ENCODE results near the gene ANKRD11. TPM values are rescaled to one million over a fixed set of nuclear protein-coding genes. Genes with fewer than 3 reads are reported as not detected.

Gene ANKRD11
- polyA plus RNA-seq, 2 donors: 37.1 to 73.5 TPM

DNA sequence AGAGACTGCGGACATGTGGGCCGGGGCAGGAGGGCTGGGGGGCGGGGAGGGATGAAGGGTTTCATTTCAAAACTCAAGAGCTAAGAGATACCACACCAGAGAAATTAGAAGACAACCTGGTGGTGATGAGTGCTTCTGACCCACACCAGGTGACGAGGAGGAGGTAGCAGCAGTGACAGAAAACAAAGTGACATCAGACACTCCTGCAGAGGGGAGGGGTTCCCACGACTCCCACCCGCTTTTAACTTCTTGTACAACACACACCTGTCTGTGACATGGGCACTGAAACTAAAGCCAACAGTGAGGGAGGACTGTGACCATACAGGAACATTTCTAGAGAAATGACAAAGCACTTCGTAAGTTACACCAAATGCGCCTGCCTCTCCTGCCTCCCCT, 112.9 kb downstream of the ANKRD11 start:
- H3K27ac ChIP-seq (ENCODE audit: low read depth in 2 of 2, low read length in 1 of 2): no peak overlapping the region
- H3K4me1 ChIP-seq (ENCODE audit: control insufficient read depth in 2 of 2, insufficient read depth in 2 of 2, low read length in 1 of 2): peaks cover 12 to 25% of the 10 kb centered on the region in 2 donors
- WGBS, 2 donors: 83 to 91% methylated on average over 8 of the region's 8 CpGs

DNA sequence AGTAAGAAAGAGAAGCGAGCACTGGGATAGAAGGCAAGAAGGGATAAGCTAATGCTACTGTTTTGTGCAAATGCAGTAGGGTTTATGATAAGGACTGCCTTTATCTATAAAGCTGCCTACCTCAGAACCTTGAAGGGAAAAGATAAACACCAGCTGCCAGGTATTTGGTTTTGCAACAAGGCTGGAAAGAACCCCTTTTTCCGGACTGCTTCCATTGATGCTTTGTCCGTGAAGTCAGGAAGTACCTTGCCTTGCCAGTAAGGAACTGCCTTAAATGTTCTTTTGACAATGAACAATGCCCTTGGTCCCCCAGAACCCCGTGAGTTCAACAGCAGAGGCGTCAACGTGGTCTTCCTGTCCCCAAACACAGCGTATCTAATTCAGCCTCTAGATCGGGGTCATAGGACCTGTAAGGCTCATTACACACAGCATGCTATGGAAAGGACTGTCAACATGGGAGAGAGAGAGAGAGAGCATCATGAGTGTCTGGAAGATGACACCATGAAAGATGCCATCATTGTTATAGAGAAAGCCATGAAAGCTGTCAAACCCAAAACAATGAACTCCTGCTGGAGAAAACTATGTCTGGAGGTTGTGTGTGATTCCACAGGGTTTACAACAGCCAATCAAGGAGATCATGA, 113.4 kb downstream of the ANKRD11 start:
- Histone ChIP-seq H3K4me3 (ENCODE audit: low read depth in 1 of 2, low read length in 2 of 2) (no peak overlapping the region), H3K4me1 (ENCODE audit: control insufficient read depth in 2 of 2, insufficient read depth in 2 of 2, low read length in 1 of 2) (peaks cover 11 to 24% of the 10 kb centered on the region in 2 donors), H3K27ac (ENCODE audit: low read depth in 2 of 2, low read length in 1 of 2) (no peak overlapping the region), H3K36me3 (ENCODE audit: control insufficient read depth in 2 of 2, insufficient read depth in 2 of 2, low read length in 1 of 2) (peaks cover 0 to 6% of the 10 kb centered on the region in 2 donors), H3K9me3 (ENCODE audit: control insufficient read depth in 2 of 2, insufficient read depth in 1 of 2, low read depth in 1 of 2, low read length in 1 of 2) (no peaks in the 10 kb centered on the region), H3K27me3 (ENCODE audit: control insufficient read depth in 1 of 2, insufficient read depth in 2 of 2, low read length in 2 of 2) (no peaks in the 10 kb centered on the region)
- 60 to 76% methylated on average over 8 of the region's 8 CpGs for WGBS, 2 donors

More for the DNA sequence above, 112.9 kb downstream of the ANKRD11 start:
- H3K9me3 ChIP-seq (ENCODE audit: control insufficient read depth in 2 of 2, insufficient read depth in 1 of 2, low read depth in 1 of 2, low read length in 1 of 2): no peaks in the 10 kb centered on the region
- no peak overlapping the region for H3K4me3 ChIP-seq (ENCODE audit: low read depth in 1 of 2, low read length in 2 of 2)
- no peaks in the 10 kb centered on the region for H3K27me3 ChIP-seq (ENCODE audit: control insufficient read depth in 1 of 2, insufficient read depth in 2 of 2, low read length in 2 of 2)
- peaks cover 0 to 3% of the 10 kb centered on the region in 2 donors for H3K36me3 ChIP-seq (ENCODE audit: control insufficient read depth in 2 of 2, insufficient read depth in 2 of 2, low read length in 1 of 2)

- H3K27me3 ChIP-seq (ENCODE audit: control insufficient read depth in 1 of 2, insufficient read depth in 2 of 2, low read length in 2 of 2): no peaks in the 10 kb centered on the region
- 92 to 95% methylated on average over 10 of the region's 10 CpGs for WGBS, 2 donors
- peaks cover 0 to 13% of the 10 kb centered on the region in 2 donors for H3K36me3 ChIP-seq (ENCODE audit: control insufficient read depth in 2 of 2, insufficient read depth in 2 of 2, low read length in 1 of 2)
- H3K4me1 ChIP-seq (ENCODE audit: control insufficient read depth in 2 of 2, insufficient read depth in 2 of 2, low read length in 1 of 2): peaks cover 6 to 25% of the 10 kb centered on the region in 2 donors
- H3K27ac ChIP-seq (ENCODE audit: low read depth in 2 of 2, low read length in 1 of 2): no peak overlapping the region
- no peak overlapping the region for H3K4me3 ChIP-seq (ENCODE audit: low read depth in 1 of 2, low read length in 2 of 2)
- H3K9me3 ChIP-seq (ENCODE audit: control insufficient read depth in 2 of 2, insufficient read depth in 1 of 2, low read depth in 1 of 2, low read length in 1 of 2): no peaks in the 10 kb centered on the region
These were observed 114.7 kb downstream of the ANKRD11 start for GRCh38 chr16:89375686-89376085.

DNA sequence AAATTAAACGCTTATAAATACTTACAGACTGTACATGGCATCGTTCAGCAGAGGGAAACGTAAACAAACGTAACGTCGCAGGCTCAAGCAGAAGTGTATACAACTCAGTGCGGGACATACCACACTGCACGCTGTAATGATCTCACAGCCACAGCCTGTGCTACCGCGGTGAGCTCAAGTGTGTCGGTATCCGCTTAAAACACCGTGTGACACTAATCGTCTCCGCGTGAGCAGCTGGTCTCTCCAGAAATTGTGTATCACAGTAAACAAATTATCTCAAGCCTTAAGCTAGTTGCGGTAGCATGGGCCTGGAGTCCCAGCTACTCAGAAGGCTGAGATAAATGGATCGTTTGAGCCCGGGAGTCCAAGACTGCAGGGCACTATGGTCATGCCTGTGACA, 115.3 kb downstream of the ANKRD11 start:
- Histone ChIP-seq H3K36me3 (ENCODE audit: control insufficient read depth in 2 of 2, insufficient read depth in 2 of 2, low read length in 1 of 2) (peaks cover 0 to 16% of the 10 kb centered on the region in 2 donors), H3K27ac (ENCODE audit: low read depth in 2 of 2, low read length in 1 of 2) (peak overlapping the region in 1 of 2 donors; percentile 10), H3K4me1 (ENCODE audit: control insufficient read depth in 2 of 2, insufficient read depth in 2 of 2, low read length in 1 of 2) (peaks cover 10 to 23% of the 10 kb centered on the region in 2 donors), H3K4me3 (ENCODE audit: low read depth in 1 of 2, low read length in 2 of 2) (no peak overlapping the region), H3K9me3 (ENCODE audit: control insufficient read depth in 2 of 2, insufficient read depth in 1 of 2, low read depth in 1 of 2, low read length in 1 of 2) (no peaks in the 10 kb centered on the region), H3K27me3 (ENCODE audit: control insufficient read depth in 1 of 2, insufficient read depth in 2 of 2, low read length in 2 of 2) (no peaks in the 10 kb centered on the region)
- 75 to 82% methylated on average over 19 of the region's 19 CpGs for WGBS, 2 donors

GRCh38 chr16:89374393-89374960, 115.9 kb downstream of the ANKRD11 start:
- WGBS, 2 donors: 68 to 75% methylated on average over 18 of the region's 18 CpGs
- H3K27ac ChIP-seq (ENCODE audit: low read depth in 2 of 2, low read length in 1 of 2): peak overlapping the region in 1 of 2 donors; percentile 8
- no peak overlapping the region for H3K4me3 ChIP-seq (ENCODE audit: low read depth in 1 of 2, low read length in 2 of 2)
- no peaks in the 10 kb centered on the region for H3K27me3 ChIP-seq (ENCODE audit: control insufficient read depth in 1 of 2, insufficient read depth in 2 of 2, low read length in 2 of 2)
- no peaks in the 10 kb centered on the region for H3K9me3 ChIP-seq (ENCODE audit: control insufficient read depth in 2 of 2, insufficient read depth in 1 of 2, low read depth in 1 of 2, low read length in 1 of 2)
- peaks cover 0 to 16% of the 10 kb centered on the region in 2 donors for H3K36me3 ChIP-seq (ENCODE audit: control insufficient read depth in 2 of 2, insufficient read depth in 2 of 2, low read length in 1 of 2)
- peaks cover 11 to 23% of the 10 kb centered on the region in 2 donors for H3K4me1 ChIP-seq (ENCODE audit: control insufficient read depth in 2 of 2, insufficient read depth in 2 of 2, low read length in 1 of 2)

DNA sequence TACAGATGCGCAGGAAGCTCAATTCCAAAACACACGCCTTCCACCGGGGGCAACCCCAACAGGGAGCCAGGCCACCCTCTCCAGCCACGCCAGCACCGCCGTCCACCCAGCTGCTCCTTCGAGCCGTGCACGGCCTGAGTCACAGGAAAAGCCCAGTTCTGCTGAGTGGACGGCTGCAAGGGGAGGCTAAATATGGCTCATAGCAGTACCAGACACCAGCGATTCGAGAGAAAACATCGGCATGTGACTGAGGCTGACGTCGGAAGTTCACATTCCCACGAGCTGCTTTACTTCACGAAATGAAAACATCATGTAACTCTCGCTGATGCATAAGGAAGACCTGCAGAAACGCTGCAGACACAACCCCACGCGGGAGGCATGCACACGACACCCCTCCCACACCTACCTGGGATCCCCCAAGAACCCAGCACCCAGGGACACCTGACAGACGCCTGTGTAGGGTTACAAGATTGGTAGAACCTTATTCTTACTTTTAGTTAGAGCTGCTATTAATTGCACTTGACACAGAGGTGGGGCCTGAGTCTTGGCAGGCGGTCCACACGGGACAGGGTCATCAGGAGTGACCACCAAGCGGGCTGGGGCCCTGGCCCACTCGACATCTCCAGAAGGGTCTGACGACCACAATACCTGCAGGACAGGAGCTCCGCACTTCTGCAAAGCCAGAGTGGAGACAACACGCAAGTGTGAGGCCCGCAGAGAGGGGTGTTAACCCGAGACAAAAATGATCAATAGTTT, 116.8 kb downstream of the ANKRD11 start:
- H3K4me3 ChIP-seq (ENCODE audit: low read depth in 1 of 2, low read length in 2 of 2): no peak overlapping the region
- no peaks in the 10 kb centered on the region for H3K27me3 ChIP-seq (ENCODE audit: control insufficient read depth in 1 of 2, insufficient read depth in 2 of 2, low read length in 2 of 2)
- no peaks in the 10 kb centered on the region for H3K9me3 ChIP-seq (ENCODE audit: control insufficient read depth in 2 of 2, insufficient read depth in 1 of 2, low read depth in 1 of 2, low read length in 1 of 2)
- H3K27ac ChIP-seq (ENCODE audit: low read depth in 2 of 2, low read length in 1 of 2): peak overlapping the region in 1 of 2 donors; percentile 34
- peaks cover 0 to 16% of the 10 kb centered on the region in 2 donors for H3K36me3 ChIP-seq (ENCODE audit: control insufficient read depth in 2 of 2, insufficient read depth in 2 of 2, low read length in 1 of 2)
- peaks cover 16 to 23% of the 10 kb centered on the region in 2 donors for H3K4me1 ChIP-seq (ENCODE audit: control insufficient read depth in 2 of 2, insufficient read depth in 2 of 2, low read length in 1 of 2)
- 80 to 84% methylated on average over 32 of the region's 32 CpGs for WGBS, 2 donors

GRCh38 chr16:89371968-89372634, 118.3 kb downstream of the ANKRD11 start:
- peaks cover 16 to 26% of the 10 kb centered on the region in 2 donors for H3K4me1 ChIP-seq (ENCODE audit: control insufficient read depth in 2 of 2, insufficient read depth in 2 of 2, low read length in 1 of 2)
- WGBS, 2 donors: 89 to 90% methylated on average over 32 of the region's 32 CpGs

DNA sequence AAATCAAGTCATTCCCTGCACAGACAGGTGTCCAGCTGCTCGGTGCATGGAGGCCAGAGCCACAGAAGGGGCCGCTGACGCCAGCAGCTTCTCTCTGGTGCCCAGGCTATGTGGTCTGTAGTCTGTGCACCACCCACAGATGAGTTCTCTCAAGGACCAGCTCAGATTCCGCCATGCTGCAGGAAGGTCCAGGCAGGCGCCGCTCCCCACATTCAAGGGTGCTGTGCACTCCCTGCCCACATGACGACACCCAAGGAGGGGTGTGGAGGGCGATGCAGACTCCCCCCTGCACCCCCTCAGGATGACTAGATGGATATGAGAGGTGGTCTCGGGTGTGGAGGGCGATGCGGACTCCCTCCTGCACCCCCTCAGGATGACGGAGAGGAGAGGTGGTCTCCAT, 119.0 kb downstream of the ANKRD11 start:
- H3K4me3 ChIP-seq (ENCODE audit: low read depth in 1 of 2, low read length in 2 of 2): no peak overlapping the region
- H3K27ac ChIP-seq (ENCODE audit: low read depth in 2 of 2, low read length in 1 of 2): no peak overlapping the region
- no peaks in the 10 kb centered on the region for H3K9me3 ChIP-seq (ENCODE audit: control insufficient read depth in 2 of 2, insufficient read depth in 1 of 2, low read depth in 1 of 2, low read length in 1 of 2)
- peaks cover 16 to 31% of the 10 kb centered on the region in 2 donors for H3K4me1 ChIP-seq (ENCODE audit: control insufficient read depth in 2 of 2, insufficient read depth in 2 of 2, low read length in 1 of 2)
- no peaks in the 10 kb centered on the region for H3K27me3 ChIP-seq (ENCODE audit: control insufficient read depth in 1 of 2, insufficient read depth in 2 of 2, low read length in 2 of 2)
- H3K36me3 ChIP-seq (ENCODE audit: control insufficient read depth in 2 of 2, insufficient read depth in 2 of 2, low read length in 1 of 2): peaks cover 0 to 16% of the 10 kb centered on the region in 2 donors
- 95% methylated on average over 12 of the region's 12 CpGs for WGBS, 2 donors

More at GRCh38 chr16:89371968-89372634, 118.3 kb downstream of the ANKRD11 start:
- no peak overlapping the region for H3K4me3 ChIP-seq (ENCODE audit: low read depth in 1 of 2, low read length in 2 of 2)
- no peaks in the 10 kb centered on the region for H3K9me3 ChIP-seq (ENCODE audit: control insufficient read depth in 2 of 2, insufficient read depth in 1 of 2, low read depth in 1 of 2, low read length in 1 of 2)
- no peak overlapping the region for H3K27ac ChIP-seq (ENCODE audit: low read depth in 2 of 2, low read length in 1 of 2)
- no peaks in the 10 kb centered on the region for H3K27me3 ChIP-seq (ENCODE audit: control insufficient read depth in 1 of 2, insufficient read depth in 2 of 2, low read length in 2 of 2)
- peaks cover 0 to 16% of the 10 kb centered on the region in 2 donors for H3K36me3 ChIP-seq (ENCODE audit: control insufficient read depth in 2 of 2, insufficient read depth in 2 of 2, low read length in 1 of 2)

GRCh38 chr16:89370601-89371000, 119.8 kb downstream of the ANKRD11 start:
- H3K27ac ChIP-seq (ENCODE audit: low read depth in 2 of 2, low read length in 1 of 2): peak overlapping the region in 1 of 2 donors; percentile 63
- no peak overlapping the region for H3K4me3 ChIP-seq (ENCODE audit: low read depth in 1 of 2, low read length in 2 of 2)
- no peaks in the 10 kb centered on the region for H3K9me3 ChIP-seq (ENCODE audit: control insufficient read depth in 2 of 2, insufficient read depth in 1 of 2, low read depth in 1 of 2, low read length in 1 of 2)
- no peaks in the 10 kb centered on the region for H3K27me3 ChIP-seq (ENCODE audit: control insufficient read depth in 1 of 2, insufficient read depth in 2 of 2, low read length in 2 of 2)
- 86 to 87% methylated on average over 15 of the region's 15 CpGs for WGBS, 2 donors
- H3K36me3 ChIP-seq (ENCODE audit: control insufficient read depth in 2 of 2, insufficient read depth in 2 of 2, low read length in 1 of 2): peaks cover 0 to 16% of the 10 kb centered on the region in 2 donors
- H3K4me1 ChIP-seq (ENCODE audit: control insufficient read depth in 2 of 2, insufficient read depth in 2 of 2, low read length in 1 of 2): peaks cover 16 to 32% of the 10 kb centered on the region in 2 donors

Measured in esophagus (tissue), 2 donors.